ENCODE data around the gene MYO18B.
"Not testable (repeated sequence)": the region's sequence is repeated elsewhere in the genome, so short reads cannot be mapped to it uniquely, and the experiment has no call there.

Gene MYO18B, protein sequence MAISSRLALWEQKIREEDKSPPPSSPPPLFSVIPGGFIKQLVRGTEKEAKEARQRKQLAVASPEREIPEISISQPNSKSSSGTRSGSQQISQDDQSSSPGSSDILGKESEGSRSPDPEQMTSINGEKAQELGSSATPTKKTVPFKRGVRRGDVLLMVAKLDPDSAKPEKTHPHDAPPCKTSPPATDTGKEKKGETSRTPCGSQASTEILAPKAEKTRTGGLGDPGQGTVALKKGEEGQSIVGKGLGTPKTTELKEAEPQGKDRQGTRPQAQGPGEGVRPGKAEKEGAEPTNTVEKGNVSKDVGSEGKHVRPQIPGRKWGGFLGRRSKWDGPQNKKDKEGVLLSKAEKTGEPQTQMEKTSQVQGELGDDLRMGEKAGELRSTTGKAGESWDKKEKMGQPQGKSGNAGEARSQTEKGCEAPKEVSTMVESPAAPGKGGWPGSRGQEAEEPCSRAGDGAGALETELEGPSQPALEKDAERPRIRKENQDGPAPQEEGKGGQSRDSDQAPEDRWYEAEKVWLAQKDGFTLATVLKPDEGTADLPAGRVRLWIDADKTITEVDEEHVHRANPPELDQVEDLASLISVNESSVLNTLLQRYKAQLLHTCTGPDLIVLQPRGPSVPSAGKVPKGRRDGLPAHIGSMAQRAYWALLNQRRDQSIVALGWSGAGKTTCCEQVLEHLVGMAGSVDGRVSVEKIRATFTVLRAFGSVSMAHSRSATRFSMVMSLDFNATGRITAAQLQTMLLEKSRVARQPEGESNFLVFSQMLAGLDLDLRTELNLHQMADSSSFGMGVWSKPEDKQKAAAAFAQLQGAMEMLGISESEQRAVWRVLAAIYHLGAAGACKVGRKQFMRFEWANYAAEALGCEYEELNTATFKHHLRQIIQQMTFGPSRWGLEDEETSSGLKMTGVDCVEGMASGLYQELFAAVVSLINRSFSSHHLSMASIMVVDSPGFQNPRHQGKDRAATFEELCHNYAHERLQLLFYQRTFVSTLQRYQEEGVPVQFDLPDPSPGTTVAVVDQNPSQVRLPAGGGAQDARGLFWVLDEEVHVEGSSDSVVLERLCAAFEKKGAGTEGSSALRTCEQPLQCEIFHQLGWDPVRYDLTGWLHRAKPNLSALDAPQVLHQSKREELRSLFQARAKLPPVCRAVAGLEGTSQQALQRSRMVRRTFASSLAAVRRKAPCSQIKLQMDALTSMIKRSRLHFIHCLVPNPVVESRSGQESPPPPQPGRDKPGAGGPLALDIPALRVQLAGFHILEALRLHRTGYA (N-terminal part only)

DNA sequence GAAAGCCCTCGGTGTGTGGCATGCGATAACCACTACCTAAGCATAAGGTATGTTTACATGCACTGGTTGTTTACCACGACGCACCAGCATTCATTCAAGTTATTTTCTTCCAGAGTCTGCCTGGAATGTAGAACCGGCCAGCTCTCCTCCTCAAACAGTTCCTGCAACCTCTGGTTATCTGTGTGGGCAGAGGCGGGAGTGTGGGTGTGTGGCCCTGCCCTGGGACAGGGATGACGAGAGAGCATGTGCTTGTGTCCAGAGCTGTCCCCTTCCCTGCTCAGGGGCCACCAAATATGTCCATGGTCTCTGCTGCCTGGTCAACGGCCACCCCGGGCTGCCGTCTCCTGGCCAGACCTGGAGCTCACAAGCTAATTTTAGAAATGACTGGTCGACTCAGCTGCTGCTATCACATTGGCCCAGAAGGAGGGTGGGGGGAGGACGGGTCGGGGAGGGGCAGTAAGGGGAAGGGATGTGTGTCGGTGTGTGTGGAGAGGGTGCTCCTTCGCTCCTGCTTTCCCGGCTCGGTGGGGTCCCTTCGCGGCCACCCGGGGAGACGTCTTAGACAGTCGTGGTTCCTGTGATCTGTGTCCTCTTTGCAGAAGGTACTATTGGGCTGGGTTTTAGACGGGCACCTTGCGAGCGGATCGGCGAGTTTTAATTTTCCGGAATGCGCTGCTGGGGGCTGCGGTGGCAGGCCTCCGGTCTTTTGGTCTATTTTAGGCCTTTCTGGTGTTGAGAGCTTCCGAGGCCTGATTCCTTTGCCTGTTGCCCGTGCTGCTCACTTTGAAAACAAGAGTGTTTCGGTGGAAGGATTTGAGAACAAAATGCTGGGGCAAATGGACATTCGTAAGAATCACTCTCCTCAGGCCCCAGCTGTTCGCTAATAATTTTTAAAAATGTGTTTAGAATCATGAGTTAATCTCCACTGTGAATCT, at the start of gene MYO18B:
Gene MYO18B, plus strand, starts transcription at position 497 of the 935 bp plus-strand sequence. CDS start 18,905 bp downstream, outside the sequence.
- DNase-seq = no peak

DNA sequence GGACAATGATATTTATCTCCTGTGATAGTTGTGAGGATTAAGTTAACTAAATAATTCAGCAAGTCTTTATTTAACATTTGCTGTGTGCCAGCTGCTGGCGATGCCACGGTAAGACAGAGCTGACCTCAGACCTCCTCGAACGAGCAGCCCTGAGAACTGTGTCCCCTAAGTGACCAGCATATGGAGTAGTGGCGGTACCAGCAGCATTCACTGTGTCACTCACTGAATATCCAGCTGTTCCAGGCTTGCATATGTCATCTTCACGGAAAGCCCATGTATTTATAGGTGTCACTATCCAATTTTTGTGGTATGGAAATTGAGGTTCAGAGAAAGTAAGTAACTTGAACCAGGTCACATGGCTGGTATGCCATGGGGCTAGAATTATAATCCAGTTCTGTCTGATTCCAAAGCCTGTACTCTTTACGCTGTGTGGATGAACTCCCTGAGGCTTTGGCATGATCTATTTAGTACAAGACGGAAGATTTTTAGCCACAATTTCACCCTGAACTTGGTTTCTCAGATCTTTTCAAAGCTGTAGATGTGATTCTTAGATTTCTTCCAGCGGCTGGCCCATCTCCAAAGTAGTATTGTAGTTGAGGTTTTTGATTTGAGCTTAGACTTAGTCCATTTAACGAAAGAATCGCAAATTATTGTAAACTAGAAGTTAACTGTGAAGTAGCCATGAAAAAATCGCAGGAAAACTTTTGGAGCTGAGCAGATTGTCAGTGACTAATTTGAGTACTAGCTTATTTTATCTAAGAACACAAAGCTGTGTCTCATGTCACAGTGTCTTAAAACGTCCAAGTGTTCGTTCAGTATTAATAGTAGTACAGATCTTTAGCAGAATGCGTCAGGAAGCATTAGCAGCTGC, 49.4 kb upstream of the MYO18B start:
- DNase-seq = no peak

- DNase-seq = no peak
These were observed 48.8 kb upstream of the MYO18B start for GRCh38 chr22:25693268-25693565.

DNA sequence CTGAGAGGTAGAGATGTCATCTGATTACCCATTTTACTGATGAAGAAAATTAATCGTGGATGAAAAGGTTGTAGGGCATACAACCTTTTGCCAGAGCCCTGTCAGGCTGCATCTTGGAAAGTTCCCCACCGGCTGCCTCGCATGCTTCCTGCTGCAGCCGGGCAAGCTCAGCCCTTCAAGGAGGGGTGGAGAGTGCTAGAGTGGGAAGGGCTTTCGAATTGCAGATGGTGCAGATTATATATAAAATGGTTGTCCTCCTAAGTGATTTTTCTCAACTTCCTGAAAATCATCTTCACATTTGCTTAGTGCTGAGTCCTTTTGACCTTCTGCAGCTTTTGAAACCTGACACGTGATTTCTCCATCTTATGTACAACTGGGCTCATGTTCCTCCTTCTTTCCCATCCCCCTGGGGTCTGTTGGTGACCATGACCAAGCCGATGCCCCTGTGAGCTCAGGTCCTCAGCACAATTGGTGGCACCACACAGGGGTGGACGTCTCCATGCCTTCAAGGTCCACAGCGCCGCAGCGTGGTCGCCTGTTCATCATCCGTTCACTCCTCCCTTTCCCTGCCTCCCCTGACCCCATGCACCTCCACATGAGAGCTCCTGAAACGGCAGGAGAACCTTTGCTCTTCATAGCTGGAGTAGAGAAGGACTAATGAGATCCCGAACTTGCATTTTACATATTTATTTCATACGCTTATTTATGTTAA, 47.6 kb upstream of the MYO18B start:
- no peak for DNase-seq

DNA sequence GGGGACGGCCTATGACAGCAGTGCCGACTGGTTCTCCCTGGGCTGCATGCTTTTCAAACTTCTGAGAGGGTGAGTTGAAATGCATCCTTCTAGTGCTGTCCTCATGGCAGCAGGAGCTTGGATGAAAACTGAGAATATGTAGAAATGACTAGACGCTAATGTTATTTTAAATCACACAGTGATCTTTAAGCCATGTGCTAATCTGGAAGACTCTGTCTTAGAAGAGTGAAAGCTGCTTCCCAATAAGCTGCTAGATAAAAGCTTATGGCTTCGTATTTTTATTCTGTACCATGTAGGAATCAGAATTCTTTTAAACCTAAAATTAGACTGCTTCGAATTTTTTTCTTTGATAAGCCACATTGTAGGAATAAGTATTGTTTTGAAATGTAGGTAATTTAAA, 46.8 kb upstream of the MYO18B start:
- DNase-seq = no peak

DNA sequence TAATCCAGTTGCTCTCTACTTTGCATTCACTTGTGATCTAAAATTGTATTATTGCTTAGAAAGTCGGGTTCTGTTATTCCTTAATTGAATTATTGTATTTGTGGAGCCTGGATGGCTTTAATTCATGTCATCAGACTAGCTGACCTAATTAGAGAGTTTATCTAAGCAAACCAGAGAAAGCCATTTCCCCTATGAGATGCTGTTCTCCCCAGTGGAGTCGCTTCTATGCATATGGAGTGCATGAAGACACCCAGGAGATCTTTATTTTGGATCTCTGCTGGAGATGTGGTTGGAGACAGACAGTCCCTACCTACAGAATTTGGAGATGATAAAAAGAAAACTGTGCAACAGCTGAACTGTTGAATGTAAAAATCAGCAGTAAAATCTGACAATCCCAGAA, 45.2 kb upstream of the MYO18B start:
- DNase-seq = no peak

DNA sequence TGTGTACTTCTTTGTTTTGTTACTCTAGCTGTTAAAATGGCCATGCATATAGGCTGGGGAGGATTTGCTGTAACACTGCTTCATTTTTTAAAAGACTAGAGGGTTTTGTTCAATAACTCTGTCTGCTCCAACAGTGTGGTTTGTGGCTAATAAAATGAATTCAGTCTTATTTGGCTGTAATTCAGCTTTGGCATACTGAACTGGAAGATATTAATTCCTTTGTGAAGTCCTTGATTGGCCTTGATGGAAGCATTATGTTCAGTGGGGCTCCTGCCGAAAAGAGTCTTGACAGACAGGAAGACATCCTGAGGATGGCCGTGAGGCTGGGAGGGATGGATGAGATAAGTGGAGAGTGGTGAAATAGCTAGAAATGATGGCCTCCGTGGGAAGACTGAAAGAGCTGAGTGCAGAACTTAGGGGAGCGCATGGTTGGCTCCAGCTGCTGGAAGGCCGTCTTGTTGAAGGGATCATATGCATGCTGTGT, 44.8 kb upstream of the MYO18B start:
- DNase-seq = no peak

GRCh38 chr22:25697978-25698377, 44.0 kb upstream of the MYO18B start:
- DNase-seq = no peak

DNA sequence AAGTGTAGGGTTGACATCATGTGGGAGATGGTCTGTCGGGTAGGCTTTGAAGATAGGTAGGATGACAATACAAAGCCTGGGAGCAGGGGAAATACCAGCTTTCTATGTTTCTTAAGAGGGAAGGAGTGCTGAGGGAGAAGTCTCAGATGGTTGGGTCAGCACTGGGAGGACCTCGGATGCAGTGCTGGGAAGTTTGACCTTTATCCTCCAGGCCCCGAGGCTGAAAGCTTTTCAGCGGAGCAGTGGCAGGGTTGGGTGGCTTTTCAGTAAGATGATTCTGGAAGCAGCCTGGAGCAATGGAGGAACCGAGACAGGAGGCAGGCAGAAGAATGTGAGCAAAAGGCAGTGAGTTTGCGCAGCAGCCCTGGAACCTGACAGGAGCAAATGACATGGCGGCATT, 43.5 kb upstream of the MYO18B start:
- DNase-seq = no peak

- no peak for DNase-seq
These were observed 43.0 kb upstream of the MYO18B start for GRCh38 chr22:25698978-25699377.

GRCh38 chr22:25701056-25701780, 40.8 kb upstream of the MYO18B start:
- DNase-seq = no peak

DNA sequence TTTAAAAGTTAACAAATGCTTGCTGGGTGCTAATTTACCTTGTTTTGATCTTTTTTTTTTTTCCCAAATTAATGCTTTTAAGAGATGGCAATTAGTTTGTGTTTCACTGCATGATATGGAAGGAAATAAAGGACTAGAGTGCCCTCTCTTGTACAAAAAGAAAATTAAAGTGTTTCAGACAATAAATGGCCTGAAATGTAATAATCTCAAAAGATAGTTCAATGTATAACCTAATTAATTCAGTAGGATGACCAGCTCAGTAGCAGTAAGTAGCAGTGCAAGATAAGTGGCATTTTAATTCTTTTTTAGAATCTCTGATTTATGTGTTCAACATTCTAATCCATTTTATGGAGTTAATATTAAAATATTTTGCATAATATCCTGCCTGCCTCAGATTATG, 39.9 kb upstream of the MYO18B start:
- peak; percentile 2 for DNase-seq

DNA sequence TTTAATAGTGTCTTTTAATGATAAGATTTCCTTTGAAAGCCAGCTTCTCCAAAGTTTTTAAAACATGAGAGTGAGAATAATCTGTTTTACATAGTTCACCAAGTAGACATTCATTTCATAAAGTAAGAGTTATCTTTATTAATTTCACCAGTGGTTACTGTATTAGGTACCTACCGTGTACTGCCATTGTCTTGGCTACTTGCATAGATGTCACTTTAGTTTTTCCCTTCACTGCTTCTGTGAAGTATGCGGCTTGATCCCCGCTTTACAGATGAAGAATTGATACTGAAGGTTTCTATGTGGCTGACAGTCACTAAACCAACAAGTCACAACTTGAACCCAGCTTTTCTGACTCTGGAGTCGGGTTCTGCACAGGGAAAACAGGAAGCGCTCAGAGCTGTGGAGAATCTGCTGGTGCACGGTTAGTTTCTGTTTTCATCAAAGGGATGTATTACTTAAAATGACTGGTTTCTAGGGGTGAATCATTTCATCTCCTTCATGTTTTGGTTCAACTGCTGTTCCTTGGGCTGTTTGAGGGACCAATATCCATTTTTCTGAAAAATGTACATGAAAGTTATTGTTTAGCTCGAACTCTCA, 39.3 kb upstream of the MYO18B start:
- DNase-seq = no peak

DNA sequence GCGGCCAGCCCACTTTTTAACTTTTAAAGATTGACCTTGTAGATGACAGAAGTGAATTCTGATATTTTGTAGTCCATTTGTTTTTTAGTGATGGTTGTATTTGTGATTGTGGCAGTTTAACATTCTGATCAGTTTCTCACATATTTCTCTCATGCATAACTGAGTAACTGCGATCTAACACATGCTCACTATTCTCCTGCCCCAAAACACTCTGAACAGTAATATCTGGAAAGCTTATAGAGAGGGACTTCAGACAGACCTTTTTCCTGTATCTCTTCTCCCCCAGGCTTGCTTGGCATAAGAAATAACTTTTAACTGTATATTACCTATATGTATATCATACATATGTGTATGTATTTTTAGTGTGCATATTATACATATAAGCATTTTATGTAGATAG, 37.3 kb upstream of the MYO18B start:
- DNase-seq = no peak

DNA sequence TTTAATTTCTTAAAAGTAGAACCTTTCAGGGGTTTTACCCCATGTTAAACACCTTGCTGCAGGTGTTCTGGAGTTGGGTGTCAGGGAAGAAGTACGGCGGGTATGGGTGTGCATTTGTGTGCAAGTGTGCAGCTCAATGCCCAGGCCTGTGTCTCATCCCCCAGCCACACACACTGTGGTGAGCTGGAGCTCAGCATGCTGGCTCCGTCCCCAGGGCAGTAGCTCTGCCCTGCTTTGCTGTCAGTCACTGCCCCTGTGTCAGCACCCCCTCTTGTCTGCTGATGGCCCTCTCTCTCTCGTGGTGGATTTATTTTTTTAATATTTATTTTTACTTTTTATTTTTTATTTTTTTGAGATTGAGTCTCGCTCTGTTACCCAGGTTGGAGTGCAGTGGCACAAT, 35.8 kb upstream of the MYO18B start:
- no peak for DNase-seq

DNA sequence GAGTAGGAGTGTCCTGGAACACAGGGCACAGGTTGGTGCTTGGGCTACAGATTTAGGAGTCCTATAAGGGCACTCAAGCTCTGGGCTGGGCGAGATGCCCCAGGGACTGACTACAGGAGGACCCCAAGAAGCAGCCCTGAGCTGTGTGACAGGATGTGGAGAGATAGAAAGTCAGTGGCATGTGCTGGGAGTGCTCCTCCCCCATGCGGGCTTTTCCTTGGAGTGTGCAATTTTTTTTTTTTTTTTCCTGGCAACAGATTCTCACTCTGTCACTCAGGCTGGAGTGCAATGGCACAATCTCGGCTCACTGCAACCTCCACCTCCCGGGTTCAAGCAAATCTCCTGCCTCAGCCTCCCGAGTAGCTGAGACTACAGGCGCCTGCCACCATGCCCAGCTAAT, 33.6 kb upstream of the MYO18B start:
- not testable (repeated sequence) for DNase-seq

DNA sequence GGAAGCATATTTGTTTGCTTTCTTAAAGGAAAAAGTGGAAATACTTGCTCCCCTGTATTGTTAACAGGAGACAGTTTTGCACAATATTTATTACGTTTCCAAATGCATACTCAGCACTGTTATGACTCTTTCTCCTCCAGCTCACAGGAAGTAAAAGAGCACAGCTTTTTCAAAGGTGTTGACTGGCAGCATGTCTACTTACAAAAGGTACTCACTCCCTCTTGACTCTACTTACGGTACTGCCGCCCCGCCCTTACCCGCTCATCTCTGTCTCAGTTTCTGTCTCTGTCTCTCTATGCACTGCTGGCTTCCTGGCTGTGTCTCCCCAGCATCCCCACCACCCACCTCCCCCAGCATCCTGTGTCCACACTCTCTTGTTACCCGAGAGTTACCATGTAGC, 32.2 kb upstream of the MYO18B start:
- no peak for DNase-seq

DNA sequence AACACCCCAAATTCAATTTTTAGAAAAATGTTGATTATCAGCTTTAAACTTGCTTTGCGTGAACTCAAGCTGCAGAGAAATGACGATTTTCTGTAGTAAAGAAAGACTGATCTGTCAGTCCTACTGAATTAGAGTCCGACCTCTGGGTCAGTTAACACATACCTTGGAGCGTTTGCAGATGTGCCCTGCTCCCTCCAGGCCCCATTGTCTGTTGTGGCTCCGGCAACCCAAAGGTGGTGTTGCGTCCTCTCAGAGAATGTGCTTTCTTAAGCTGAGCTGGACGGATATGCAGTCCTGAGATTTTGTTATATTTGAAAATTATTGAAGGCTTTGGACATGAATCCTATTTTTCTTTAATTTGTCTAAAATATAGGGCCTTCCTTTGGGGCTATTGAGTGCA, 31.5 kb upstream of the MYO18B start:
- DNase-seq = no peak

GRCh38 chr22:25711491-25711890, 30.5 kb upstream of the MYO18B start:
- no peak for DNase-seq

All from HCEC 1CT (cell line).